ENCODE data around the gene CMAS. TPM values are rescaled to one million over a fixed set of nuclear protein-coding genes. Genes with fewer than 3 reads are reported as not detected.

CMAS gene
- total RNA-seq, 2 donors from 2014 or later: 50.2 to 87.3 TPM

DNA sequence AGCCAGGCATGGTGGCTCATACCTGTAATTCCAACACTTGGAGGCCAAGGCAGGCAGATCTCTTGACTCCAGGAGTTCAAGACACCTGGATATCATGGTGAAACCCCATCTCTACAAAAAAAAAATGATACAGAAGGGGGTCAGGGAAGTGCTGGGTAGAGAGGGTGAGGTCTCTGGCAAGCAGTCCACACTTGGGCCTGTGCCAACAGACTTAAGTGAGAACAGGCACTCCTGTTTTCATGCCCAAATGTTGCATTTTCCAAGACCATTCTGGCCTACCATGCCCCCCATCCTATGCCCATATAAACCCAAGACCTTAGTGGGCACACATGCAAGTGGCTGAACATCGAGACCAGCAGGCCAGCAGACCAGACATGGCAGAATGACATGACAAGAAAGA is 16.0 kb upstream of the CMAS start:
- H3K27ac Mint-ChIP-seq: no peak overlapping the region
- peaks cover 2% of the 10 kb centered on the region for H3K4me1 ChIP-seq (ENCODE audit: control insufficient read depth, insufficient read depth, low read length)
- H3K27ac ChIP-seq (ENCODE audit: low read depth, low read length): no peak overlapping the region
- TF ChIP-seq, protein P1, sequence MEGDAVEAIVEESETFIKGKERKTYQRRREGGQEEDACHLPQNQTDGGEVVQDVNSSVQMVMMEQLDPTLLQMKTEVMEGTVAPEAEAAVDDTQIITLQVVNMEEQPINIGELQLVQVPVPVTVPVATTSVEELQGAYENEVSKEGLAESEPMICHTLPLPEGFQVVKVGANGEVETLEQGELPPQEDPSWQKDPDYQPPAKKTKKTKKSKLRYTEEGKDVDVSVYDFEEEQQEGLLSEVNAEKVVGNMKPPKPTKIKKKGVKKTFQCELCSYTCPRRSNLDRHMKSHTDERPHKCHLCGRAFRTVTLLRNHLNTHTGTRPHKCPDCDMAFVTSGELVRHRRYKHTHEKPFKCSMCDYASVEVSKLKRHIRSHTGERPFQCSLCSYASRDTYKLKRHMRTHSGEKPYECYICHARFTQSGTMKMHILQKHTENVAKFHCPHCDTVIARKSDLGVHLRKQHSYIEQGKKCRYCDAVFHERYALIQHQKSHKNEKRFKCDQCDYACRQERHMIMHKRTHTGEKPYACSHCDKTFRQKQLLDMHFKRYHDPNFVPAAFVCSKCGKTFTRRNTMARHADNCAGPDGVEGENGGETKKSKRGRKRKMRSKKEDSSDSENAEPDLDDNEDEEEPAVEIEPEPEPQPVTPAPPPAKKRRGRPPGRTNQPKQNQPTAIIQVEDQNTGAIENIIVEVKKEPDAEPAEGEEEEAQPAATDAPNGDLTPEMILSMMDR (conservative IDR thresholded peaks at IDR 0.05): no peak
- no peak overlapping the region for H3K9ac ChIP-seq (ENCODE audit: extremely low read depth, low read length, poor library complexity, severe bottlenecking)
- H3K36me3 ChIP-seq (ENCODE audit: control insufficient read depth, insufficient read depth, low read length): no peaks in the 10 kb centered on the region
- peaks cover 24% of the 10 kb centered on the region for H3K27me3 Mint-ChIP-seq (ENCODE audit: insufficient read depth)
- no peak for DNase-seq
- H3K27me3 ChIP-seq (ENCODE audit: control insufficient read depth, insufficient read depth, low read length, poor library complexity, severe bottlenecking): peaks cover 12% of the 10 kb centered on the region
- no peak overlapping the region for H3K4me3 ChIP-seq (ENCODE audit: low read length)
- no peaks in the 10 kb centered on the region for H3K9me3 ChIP-seq (ENCODE audit: control insufficient read depth, low read length)
- H3K4me1 Mint-ChIP-seq: peaks cover 20% of the 10 kb centered on the region
- WGBS, 2 experiments (ENCODE audit: insufficient coverage in 1 of 2, insufficient read length in 1 of 2): 87% methylated on average over 1 of the region's 1 CpG; no CpG with 5 or more reads in 1 of the 2 experiments
- H3K9me3 Mint-ChIP-seq: peaks cover 2% of the 10 kb centered on the region
- H3K4me3 Mint-ChIP-seq: no peak overlapping the region
- no peaks in the 10 kb centered on the region for H3K36me3 Mint-ChIP-seq (ENCODE audit: low read depth)

DNA sequence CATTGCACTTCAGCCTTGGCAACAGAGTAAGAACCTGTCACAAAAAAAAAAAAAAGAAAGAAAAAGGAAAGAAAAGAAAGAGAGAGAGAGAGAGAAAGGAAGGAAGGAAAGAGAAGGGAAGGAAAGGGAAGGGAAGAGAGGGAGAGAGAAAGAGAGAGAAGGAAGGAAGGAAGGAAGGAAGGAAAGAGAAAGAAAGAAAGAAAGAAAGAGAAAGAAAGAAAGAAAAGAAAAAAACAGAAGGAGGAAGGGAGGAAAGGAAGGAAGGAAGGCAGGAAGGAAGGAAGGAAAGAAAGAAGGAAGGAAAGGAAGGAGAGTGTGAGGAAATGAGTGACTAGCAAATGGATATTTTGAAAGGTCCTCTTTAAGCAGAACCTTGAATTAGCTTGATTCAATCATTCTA is 13.3 kb upstream of the CMAS start:
- H3K9me3 ChIP-seq (ENCODE audit: control insufficient read depth, low read length): peaks cover 7% of the 10 kb centered on the region
- H3K9me3 Mint-ChIP-seq: peaks cover 9% of the 10 kb centered on the region
- no peak overlapping the region for H3K4me3 Mint-ChIP-seq
- DNase-seq: no peak
- H3K9ac ChIP-seq (ENCODE audit: extremely low read depth, low read length, poor library complexity, severe bottlenecking): no peak overlapping the region
- H3K27me3 ChIP-seq (ENCODE audit: control insufficient read depth, insufficient read depth, low read length, poor library complexity, severe bottlenecking): peaks cover 27% of the 10 kb centered on the region
- H3K4me1 ChIP-seq (ENCODE audit: control insufficient read depth, insufficient read depth, low read length): peaks cover 2% of the 10 kb centered on the region
- no peaks in the 10 kb centered on the region for H3K36me3 Mint-ChIP-seq (ENCODE audit: low read depth)
- peaks cover 31% of the 10 kb centered on the region for H3K27me3 Mint-ChIP-seq (ENCODE audit: insufficient read depth)
- H3K27ac ChIP-seq (ENCODE audit: low read depth, low read length): no peak overlapping the region
- TF ChIP-seq, protein P1 (conservative IDR thresholded peaks at IDR 0.05): no peak
- no peak overlapping the region for H3K27ac Mint-ChIP-seq
- no peaks in the 10 kb centered on the region for H3K36me3 ChIP-seq (ENCODE audit: control insufficient read depth, insufficient read depth, low read length)
- no peak overlapping the region for H3K4me3 ChIP-seq (ENCODE audit: low read length)
- peaks cover 24% of the 10 kb centered on the region for H3K4me1 Mint-ChIP-seq

DNA sequence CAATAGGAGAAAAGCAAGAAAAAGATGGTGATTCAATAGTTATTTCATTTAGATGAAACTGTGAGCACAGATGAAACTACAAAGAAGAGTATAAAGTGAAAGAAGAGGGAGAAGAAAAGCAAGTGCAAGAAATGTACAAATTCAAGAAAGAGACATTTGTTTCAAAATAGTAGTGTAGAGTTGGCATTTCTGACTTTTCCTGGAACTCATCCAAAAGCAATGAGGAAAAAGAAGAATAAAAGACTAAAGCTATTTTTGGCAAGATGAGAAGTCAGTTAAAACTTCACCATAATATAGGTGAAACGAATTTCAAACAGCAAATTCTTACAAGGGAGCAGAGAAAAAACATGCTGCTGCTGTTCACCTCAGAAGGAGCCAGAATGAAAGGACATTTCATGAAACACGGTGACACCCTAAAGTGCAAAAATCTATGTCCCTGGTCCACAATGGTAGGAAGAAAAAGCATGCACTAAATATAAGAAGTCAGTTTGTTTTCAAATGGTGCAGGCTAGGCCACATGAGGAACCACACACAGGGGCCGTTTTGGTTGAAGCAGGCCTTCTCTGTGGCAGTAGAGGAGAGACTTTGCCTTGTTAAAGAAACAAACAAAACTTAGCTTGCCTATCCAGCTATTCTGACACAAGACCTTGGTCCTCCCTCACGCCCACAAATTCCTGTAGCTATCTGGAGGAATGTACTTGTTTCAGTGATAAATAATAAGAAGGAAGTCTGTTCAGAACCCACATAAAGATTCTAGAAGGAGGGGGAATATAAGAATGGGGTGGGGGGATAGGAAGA is 11.1 kb upstream of the CMAS start:
- H3K27ac ChIP-seq (ENCODE audit: low read depth, low read length): no peak overlapping the region
- H3K36me3 Mint-ChIP-seq (ENCODE audit: low read depth): no peaks in the 10 kb centered on the region
- peaks cover 37% of the 10 kb centered on the region for H3K27me3 Mint-ChIP-seq (ENCODE audit: insufficient read depth)
- H3K9ac ChIP-seq (ENCODE audit: extremely low read depth, low read length, poor library complexity, severe bottlenecking): no peak overlapping the region
- DNase-seq: no peak
- peaks cover 2% of the 10 kb centered on the region for H3K4me1 ChIP-seq (ENCODE audit: control insufficient read depth, insufficient read depth, low read length)
- TF ChIP-seq, protein P1 (conservative IDR thresholded peaks at IDR 0.05): no peak
- H3K27ac Mint-ChIP-seq: no peak overlapping the region
- H3K9me3 Mint-ChIP-seq: peaks cover 16% of the 10 kb centered on the region
- H3K9me3 ChIP-seq (ENCODE audit: control insufficient read depth, low read length): peaks cover 14% of the 10 kb centered on the region
- WGBS, 2 experiments (ENCODE audit: insufficient coverage in 1 of 2, insufficient read length in 1 of 2): 87 to 97% methylated on average over 2 to 4 of the region's 4 CpGs
- no peaks in the 10 kb centered on the region for H3K36me3 ChIP-seq (ENCODE audit: control insufficient read depth, insufficient read depth, low read length)
- H3K4me3 Mint-ChIP-seq: no peak overlapping the region
- H3K27me3 ChIP-seq (ENCODE audit: control insufficient read depth, insufficient read depth, low read length, poor library complexity, severe bottlenecking): peaks cover 39% of the 10 kb centered on the region
- H3K4me3 ChIP-seq (ENCODE audit: low read length): no peak overlapping the region
- H3K4me1 Mint-ChIP-seq: peaks cover 24% of the 10 kb centered on the region
